Loucy (cell line): ENCODE results near the gene TMED5.

Experiments
- H2AFZ ChIP-seq: fragments of 200-600 bp; sonication (generic); 2 replicates; pipeline ENCODE4 v1.6.0; 2016; ENCODE audit warnings: antibody characterized with exemption, mild to moderate bottlenecking, low read length, moderate library complexity
- H3F3A ChIP-seq: fragments of 200-600 bp; 2 replicates; pipeline ENCODE4 v1.6.0; 2016; ENCODE audit warnings: antibody characterized with exemption, low read depth, mild to moderate bottlenecking
- H3K27me3 ChIP-seq: fragments of 200-600 bp; sonication (generic); 2 replicates; pipeline ENCODE4 v1.6.1; 2014; ENCODE audit warnings: low read length, mild to moderate bottlenecking; ENCODE audit not compliant: insufficient read depth, poor library complexity, severe bottlenecking
- H3K36me3 ChIP-seq: fragments of 200-600 bp; sonication (generic); 2 replicates; pipeline ENCODE4 v1.6.1; 2016; ENCODE audit warnings: low read length; ENCODE audit not compliant: insufficient read depth
- H3K4me1 ChIP-seq: fragments of 200-600 bp; sonication (generic); 2 replicates; pipeline ENCODE4 v1.5.1; 2014; ENCODE audit warnings: low read length, mild to moderate bottlenecking; ENCODE audit not compliant: insufficient read depth, poor library complexity, severe bottlenecking
- H3K4me2 ChIP-seq: fragments of 200-600 bp; sonication (generic); 2 replicates; pipeline ENCODE4 v1.6.0; 2014; ENCODE audit warnings: antibody characterized with exemption, low read length, low read depth, mild to moderate bottlenecking; ENCODE audit not compliant: poor library complexity, severe bottlenecking
- H3K4me3 ChIP-seq: fragments of 200-600 bp; sonication (generic); 2 replicates; pipeline ENCODE4 v1.5.1; 2014; ENCODE audit warnings: low read length, mild to moderate bottlenecking, mixed read lengths; ENCODE audit not compliant: poor library complexity, severe bottlenecking
- H3K79me2 ChIP-seq: fragments of 200-600 bp; sonication (generic); 2 replicates; pipeline ENCODE4 v1.6.1; 2014; ENCODE audit warnings: low read length; ENCODE audit not compliant: insufficient read depth
- H3K9ac ChIP-seq: fragments of 200-600 bp; sonication (generic); 2 replicates; pipeline ENCODE4 v1.6.0; 2014; ENCODE audit warnings: mild to moderate bottlenecking, low read depth, low read length, moderate library complexity; ENCODE audit not compliant: poor library complexity, severe bottlenecking
- H3K9me2 ChIP-seq: fragments of 200-600 bp; sonication (generic); replicated peaks from 2 replicates; pipeline ENCODE4 v1.6.1; 2016; ENCODE audit warnings: low read depth, low read length, mixed read lengths
- H3K9me3 ChIP-seq: fragments of 200-600 bp; sonication (generic); 2 replicates; pipeline ENCODE4 v1.6.1; 2014; ENCODE audit warnings: mild to moderate bottlenecking, antibody characterized with exemption, low read length, low read depth; ENCODE audit not compliant: insufficient read depth
- H4K20me1 ChIP-seq: fragments of 200-600 bp; sonication (generic); 2 replicates; pipeline ENCODE4 v1.6.0; 2014; ENCODE audit warnings: antibody characterized with exemption, low read length, mild to moderate bottlenecking; ENCODE audit not compliant: insufficient read depth, poor library complexity, severe bottlenecking
- CTCF ChIP-seq: fragments of 200-600 bp; sonication (generic); conservative IDR thresholded peaks from 2 replicates; pipeline ENCODE4 v1.5.1; 2014; ENCODE audit warnings: mild to moderate bottlenecking, antibody characterized with exemption, low read length
- EZH2phosphoT487 ChIP-seq: fragments of 200-600 bp; IDR thresholded peaks from 2 replicates; pipeline ENCODE4 v1.6.1; 2018; ENCODE audit warnings: antibody characterized with exemption, mild to moderate bottlenecking, moderate library complexity, borderline replicate concordance

Gene TMED5

GRCh38 chr1:93219443-93219842, 39.2 kb upstream of the TMED5 start:
- H3K4me2 ChIP-seq = peak overlapping the region; percentile 61
- H3F3A ChIP-seq = 0 out of 2 replicates have a peak, but pooled peaks cover 4% of the 10 kb centered on the region
- peak overlapping the region; percentile 61 for H2AFZ ChIP-seq
- H3K4me3 ChIP-seq = peak overlapping the region; percentile 57
- H3K4me1 ChIP-seq = peaks cover 31% of the 10 kb centered on the region
- no peaks in the 10 kb centered on the region for H3K27me3 ChIP-seq
- H3K9ac ChIP-seq = peak overlapping the region; percentile 40
- H3K79me2 ChIP-seq = no peaks in the 10 kb centered on the region
- peaks cover 30% of the 10 kb centered on the region for H3K36me3 ChIP-seq
- no peak for TF ChIP-seq EZH2phosphoT487
- TF ChIP-seq CTCF = no peak
- no peaks in the 10 kb centered on the region for H3K9me2 ChIP-seq
- no peaks in the 10 kb centered on the region for H4K20me1 ChIP-seq
- H3K9me3 ChIP-seq = no peaks in the 10 kb centered on the region

- H3K4me1 ChIP-seq = peaks cover 19% of the 10 kb centered on the region
- TF ChIP-seq CTCF (no peak), EZH2phosphoT487 (no peak)
- H4K20me1 ChIP-seq = no peaks in the 10 kb centered on the region
- peaks cover 23% of the 10 kb centered on the region; the same call in 1 of the 2 replicates for H3K36me3 ChIP-seq
- no peaks in the 10 kb centered on the region for H3K9me2 ChIP-seq
- H3K9me3 ChIP-seq = no peaks in the 10 kb centered on the region
- no peak overlapping the region for H3K4me3 ChIP-seq
- H3K27me3 ChIP-seq = no peaks in the 10 kb centered on the region
- H2AFZ ChIP-seq = no peak overlapping the region
- H3K79me2 ChIP-seq = no peaks in the 10 kb centered on the region
- no peak overlapping the region for H3K9ac ChIP-seq
- peaks cover 4% of the 10 kb centered on the region; the same call in 1 of the 2 replicates for H3F3A ChIP-seq
- H3K4me2 ChIP-seq = no peak overlapping the region
Measured at GRCh38 chr1:93215322-93215721, 35.1 kb upstream of the TMED5 start.

GRCh38 chr1:93207211-93207610, 27.0 kb upstream of the TMED5 start:
- no peak overlapping the region for H3K9ac ChIP-seq
- no peaks in the 10 kb centered on the region for H3K4me1 ChIP-seq
- no peaks in the 10 kb centered on the region for H3K27me3 ChIP-seq
- no peaks in the 10 kb centered on the region for H3K79me2 ChIP-seq
- TF ChIP-seq CTCF (no peak), EZH2phosphoT487 (no peak)
- no peak overlapping the region for H3K4me3 ChIP-seq
- no peaks in the 10 kb centered on the region for H3K9me3 ChIP-seq
- peaks cover 55% of the 10 kb centered on the region; the same call in 1 of the 2 replicates for H3K36me3 ChIP-seq
- H3K4me2 ChIP-seq = no peak overlapping the region
- H4K20me1 ChIP-seq = no peaks in the 10 kb centered on the region
- H2AFZ ChIP-seq = no peak overlapping the region
- H3F3A ChIP-seq = no peaks in the 10 kb centered on the region; the same call in 1 of the 2 replicates
- no peaks in the 10 kb centered on the region for H3K9me2 ChIP-seq
